SIG-M5 treated with dmso at 0.1 percent for 504 hours (cell line): ENCODE results near the gene PHLDA3.
A peak's percentile ranks its signal among the peaks of the same experiment; 100 is the strongest.

Source experiments
- DNase-seq: peaks from one replicate; lab custom pipeline; 2025; ENCODE audit not compliant: unreplicated experiment; lab: John Stamatoyannopoulos, UW

PHLDA3 gene

DNA sequence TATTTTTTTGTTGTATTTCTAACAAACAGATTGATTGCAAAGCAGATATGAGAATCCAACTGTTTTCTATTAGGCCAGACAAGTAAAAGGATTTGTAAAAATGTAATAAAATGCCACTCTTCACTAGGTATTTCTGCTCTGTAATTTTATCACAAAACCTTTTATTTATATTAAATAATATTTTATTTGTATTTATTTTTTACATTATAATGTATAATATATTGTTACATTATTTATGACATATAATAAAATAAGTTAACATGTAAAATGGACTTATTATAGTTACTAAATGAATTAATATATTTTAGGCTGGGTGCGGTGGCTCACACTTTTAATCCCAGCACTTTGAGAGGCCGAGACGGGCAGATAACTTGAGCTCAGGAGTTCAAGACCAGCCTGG lies 34.7 kb downstream of the PHLDA3 start:
- no peak for DNase-seq

DNA sequence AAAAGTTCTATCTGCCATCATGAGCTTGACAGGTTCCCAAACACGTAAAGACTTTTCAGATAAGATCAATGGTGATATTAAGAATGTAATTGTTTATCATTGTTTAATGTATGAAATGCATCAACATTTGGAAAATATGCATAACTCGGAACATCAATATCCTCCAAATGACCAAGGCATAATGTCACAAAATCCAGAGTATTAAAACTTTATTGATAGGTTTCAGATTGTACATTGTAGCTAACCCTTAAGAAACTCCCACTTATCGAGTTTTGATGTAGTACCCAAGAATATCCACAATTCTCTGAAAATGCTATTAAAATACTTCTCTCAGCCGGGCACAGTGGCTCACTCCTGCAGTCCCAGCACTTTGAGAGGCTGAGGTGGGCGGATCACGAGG lies 35.4 kb downstream of the PHLDA3 start:
- DNase-seq, result no peak

DNA sequence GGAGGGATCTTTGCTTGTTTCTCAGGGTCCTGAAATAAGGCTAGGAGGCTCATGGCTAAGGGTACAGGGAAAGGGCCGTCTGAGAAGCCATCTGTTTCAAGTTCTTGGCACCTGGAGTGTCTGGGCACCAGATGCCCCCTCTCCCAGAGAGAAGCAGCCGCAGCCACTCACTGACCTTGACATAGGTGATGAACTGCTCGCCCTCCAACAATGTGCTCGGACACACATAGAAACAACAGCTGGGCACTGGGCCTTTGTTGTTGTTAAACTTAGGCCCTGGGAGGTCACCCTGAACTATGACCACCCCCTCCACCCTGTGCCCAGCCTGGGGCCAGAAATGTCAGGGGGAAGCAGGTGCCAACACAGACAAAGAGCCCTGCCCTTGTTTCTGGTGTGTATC lies 38.2 kb downstream of the PHLDA3 start:
- no peak for DNase-seq

DNA sequence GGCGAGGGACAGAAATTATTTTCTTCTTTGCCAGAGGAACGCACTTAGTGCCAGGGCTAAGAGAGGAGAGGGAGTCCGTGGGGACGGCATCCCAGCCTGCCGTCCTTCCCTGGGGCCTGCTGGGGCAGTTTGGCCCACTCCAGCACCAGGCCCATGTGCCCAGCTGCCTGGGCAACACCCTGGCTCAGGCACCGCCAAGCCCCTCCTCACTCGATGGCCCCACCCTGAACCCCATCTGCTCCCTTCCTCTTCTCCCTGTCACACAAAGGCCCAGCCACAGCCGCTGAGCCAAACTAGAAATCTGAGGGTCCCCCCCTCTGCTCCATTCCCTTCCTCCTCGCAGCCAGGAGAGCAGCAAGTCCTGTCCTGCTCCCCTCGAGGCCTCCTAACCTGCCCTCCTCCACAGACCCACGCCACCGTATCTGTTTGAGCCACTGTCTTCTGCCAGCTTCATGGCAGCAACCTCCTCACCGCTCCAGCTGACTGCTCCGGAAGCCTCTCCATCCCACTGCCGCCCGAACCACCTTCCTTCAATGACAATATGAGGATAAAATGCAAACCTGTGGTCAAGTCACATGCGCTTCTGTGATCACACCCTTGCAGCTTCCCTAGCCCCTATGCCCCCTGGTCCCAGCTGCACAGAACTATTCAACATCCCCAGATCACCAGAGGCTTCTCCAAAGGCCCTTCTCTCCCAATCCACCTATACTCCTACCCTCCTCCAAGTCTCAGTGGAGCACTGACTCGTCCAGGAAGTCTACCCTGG lies 39.1 kb downstream of the PHLDA3 start:
- DNase-seq, result no peak

DNA sequence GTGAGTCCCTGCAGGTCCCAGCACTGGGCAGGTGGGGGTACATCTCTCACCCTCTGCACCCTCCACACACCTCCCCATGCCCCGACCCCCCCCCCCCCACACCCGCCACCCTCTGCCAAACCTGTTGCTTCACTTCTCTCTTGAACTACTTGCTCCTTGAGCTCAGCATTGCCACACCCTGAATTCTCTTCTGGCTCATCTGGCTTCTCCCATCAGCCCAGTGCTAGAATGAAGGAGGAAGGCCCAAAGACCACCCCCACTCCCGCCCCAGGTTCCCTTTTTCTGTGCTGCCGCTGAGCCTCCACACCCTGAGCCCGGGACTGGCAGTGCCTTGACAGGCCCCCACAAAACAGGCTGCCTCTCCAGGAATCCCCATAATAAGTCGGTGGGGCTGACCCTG lies 41.0 kb downstream of the PHLDA3 start:
- peak; percentile 90 for DNase-seq

DNA sequence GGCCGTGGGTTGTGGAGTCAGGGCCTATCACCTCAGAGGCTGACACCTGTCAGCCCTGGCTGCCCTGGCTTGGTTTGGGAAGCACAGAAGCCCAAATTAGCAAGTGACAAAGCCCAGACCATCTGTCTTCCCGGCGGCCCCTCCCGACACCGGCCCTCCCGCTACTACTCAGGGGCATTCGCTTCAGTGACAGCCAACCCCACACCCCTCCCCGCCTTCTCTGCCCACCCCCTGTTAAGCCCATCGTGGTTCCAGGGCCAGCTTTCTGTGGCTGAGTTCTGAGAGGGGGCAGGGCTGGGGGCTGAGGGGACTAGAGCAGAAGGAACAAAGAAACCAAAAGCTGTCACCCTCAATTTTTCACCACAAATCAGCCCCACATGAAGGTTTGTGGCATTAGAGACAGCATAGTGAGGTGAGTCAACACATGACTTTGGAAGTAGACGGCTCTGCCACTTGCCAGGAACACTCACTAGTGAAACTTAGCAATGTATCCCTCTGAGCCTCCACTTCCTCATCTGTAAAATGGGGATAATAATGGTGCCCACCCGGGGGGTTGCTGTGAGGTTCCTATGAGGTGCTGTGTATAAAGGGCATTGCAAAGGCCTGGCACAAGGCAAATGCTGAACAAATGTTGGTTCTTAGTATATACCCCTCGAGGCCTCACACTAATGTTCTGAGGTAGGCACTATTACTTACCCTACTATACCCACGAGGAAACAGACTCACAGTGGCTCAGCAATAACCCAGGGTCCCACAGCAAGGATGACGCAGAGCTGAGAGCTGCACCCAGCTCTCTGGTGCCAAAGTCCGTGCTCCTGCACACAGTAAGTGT lies 42.3 kb downstream of the PHLDA3 start:
- DNase-seq, result no peak

DNA sequence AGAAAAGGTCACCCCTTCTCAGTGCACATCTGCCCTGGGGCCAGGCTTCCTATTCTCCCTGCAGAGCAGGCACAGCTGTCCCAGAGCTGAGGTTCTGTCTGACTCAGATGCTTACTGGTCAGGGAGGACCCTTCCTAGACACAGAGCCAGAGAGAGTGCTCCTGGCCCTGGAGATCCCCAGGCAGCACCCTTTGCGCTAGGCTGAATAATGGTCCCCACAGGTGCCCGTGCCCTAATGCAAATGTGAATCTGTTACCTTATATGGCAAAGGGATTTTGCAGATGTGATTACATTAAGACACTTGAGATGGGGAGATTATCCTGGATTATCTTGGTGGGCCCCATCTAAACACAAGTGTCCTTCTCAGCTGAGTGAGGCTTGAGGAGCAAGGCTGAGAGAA lies 44.8 kb downstream of the PHLDA3 start:
- no peak for DNase-seq

DNA sequence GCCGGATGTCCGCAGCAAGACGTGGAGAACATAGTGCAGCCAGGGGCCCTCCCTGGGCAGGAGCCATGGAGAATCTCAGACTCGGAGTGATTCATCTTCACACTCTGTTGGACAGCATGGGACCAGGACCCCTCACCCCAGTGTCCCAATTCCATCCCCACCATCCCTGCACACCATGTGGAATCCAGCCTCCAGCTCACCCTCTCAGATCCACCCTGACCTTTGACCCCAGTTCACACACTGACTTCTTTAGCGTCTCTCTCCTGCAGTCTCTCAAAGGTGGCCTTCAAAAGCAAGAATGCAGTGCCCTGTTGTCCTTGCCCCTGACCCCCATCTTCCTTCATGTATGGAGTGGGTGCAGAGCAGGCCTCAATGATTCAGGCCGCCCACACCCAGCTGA lies 45.3 kb downstream of the PHLDA3 start:
- DNase-seq, result no peak

DNA sequence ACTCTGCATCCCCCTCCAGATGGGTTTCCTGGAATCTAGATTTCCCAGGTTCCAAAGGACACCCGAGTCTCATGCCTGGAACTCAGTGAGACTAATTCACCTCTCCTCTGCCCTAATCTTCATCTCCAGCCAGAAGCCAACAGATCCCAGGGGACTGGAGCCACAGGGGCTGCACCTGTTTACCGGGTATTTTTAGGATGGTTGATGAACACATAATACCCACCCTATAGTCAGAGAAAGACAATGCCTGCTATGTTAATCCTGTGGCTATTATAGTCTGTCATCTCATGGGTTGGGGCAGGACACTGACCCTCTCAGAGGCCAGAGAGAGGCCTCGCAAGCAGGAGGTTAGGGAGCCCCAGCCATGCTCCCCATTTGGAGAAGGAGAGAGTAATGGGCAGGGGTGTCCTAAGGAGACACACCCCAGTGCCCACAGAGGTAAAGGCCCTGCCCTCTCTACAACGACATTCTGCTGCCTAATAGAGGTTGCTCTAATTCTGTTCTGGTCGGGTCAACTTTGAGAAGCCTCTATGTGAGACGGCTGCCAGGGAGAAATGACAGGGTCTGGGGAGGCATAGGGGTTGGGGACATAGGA lies 46.5 kb downstream of the PHLDA3 start:
- no peak for DNase-seq

DNA sequence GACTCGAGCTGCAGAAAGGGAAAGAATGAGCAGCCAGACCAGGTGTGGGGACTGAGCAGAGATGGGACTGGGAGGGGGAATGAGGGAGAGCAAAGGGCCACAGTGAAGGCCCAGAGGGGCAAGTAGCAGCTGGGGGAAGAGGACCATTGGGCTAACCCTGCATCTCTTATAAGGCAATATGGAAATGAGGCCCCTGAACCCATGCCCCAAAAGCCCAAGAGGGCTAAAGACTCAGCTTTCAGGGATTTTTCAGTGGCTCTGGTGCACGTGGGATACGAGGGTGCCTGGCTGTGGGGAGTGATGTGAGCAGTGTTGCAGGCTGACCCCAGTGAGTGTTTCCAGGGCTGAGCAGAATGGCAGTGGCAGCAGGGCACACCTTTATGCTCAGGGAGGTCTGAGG lies 47.0 kb downstream of the PHLDA3 start:
- no peak for DNase-seq

DNA sequence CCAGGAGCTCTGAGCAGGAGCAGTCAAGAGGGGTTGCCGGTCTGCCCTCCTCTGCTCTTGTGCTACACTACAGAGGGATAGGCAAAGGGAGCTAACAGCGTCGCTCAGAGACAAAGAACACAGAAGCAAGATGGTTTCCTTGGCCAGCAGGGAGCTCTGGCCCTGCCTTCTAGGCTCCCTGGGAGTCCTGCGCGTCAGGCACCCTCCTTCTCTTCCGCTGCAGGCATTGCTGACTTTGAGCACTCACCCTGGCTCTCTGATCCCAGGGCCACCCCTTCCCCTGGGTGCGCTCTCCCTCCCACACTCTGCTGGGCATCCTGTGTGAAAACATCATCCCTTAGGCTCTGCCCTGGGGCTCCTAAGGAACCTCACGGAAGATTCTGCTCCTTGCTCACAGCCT lies 47.9 kb downstream of the PHLDA3 start:
- no peak for DNase-seq

DNA sequence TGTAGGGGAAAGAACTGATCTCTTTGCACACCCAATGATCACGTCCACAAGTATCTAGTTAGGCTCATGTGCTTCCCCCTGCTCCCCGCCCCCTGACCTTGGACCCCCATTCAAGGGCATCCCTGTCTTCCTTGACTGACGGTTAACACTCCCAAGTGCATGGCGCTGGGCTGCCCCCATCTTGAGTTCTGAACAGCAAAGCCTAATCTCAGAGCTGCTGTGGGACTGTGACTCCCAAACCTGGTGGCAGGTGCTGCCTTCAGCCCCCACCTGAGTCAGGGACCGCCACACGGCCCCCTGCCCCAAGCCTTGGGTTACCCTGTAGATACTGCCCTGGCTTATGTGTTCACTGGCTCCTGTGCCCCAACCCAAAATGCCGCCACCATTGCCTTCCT lies 48.4 kb downstream of the PHLDA3 start:
- no peak for DNase-seq

DNA sequence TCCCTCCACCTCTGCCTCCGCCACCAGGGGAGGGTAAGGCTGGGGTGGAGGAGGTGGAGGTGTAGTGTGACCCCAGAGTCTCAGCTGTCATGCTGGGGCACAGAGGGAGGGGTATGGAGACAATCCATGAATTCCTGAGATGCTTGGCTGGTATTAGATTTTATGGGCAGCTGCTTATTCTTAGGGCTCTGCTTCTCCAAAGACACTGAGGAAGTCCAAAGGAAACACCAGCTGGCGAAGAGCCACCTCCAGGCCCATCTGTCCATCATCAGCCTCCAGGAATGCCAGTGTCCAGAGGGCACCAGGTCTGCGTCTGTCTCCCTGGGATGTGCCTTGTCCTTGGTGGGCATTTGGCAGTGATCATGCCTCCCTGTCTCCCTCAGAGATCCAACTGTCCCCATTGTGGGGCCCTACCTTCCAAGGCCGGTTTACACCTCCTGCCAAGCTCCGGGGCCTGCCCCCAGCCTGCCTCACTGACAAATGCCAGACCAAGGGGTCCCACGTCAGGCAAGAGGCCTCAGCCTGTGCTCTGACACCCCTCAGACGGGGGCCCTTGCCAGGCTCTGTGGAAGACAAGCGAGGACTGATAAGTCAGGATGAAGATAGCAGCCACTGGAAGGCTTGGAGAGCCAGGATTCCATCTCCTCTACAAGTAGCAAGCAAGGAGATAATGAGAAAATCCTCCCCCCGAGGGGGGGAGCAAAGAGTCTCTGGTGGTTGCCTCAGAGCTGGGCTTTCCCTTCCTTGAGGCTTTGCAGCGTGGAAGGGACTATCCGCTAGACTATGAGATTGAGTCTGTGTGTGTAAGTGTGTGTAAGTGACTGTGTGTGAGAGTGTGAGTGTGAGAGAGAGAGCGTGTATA lies 49.0 kb downstream of the PHLDA3 start:
- no peak for DNase-seq

DNA sequence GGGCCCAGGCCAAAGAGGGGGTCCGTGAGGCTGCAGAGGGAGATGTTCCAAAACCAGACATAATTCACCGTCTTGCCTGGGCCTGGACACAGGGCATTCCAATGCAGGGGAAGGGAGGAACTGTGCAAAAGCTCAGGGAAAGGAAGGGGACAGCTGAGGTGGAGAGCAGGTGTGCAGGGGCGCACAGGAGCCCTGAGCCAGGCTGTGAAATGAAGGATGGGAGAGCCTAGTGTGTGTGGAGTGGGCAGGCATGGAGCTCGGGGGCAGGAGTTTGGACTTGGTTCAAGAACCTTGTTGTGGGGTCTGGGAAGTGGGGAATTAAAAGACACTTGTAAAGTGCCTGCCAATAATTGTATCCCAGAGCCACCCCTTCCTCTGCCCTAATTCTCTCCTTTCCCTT lies 49.7 kb downstream of the PHLDA3 start:
- DNase-seq, result no peak

DNA sequence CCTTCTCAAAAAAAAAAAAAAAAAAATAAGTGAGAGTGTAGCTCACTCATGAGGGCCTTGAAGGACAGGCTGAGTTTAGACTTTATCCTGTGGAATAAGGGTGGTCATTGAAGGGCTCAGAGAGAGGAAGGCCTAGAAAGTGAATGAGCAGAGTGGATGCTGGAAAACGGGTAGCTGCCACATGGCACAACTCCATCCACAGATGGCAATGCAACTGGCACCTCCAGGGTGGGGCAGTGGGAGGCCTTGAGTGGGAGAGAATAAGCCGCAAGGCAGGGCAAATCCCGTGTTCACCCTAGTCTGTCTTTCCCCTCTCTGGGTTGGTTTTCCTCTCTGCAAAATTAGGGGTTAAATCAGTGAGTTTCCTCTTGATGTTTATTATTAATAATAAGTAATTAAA lies 50.5 kb downstream of the PHLDA3 start:
- DNase-seq, result no peak
